ENCODE results near the gene PSPH.
"Not testable (repeated sequence)": the region's sequence is repeated elsewhere in the genome, so short reads cannot be mapped to it uniquely, and the experiment has no call there.

GRCh38 chr7:56066376-56066775 lies 15.1 kb upstream of the PSPH start:
- not testable (repeated sequence) for TF ChIP-seq CTCF (optimal IDR thresholded peaks at IDR 0.05 in 1 of 3, IDR thresholded peaks at IDR 0.05 in 1 of 3, conservative IDR thresholded peaks at IDR 0.05 in 1 of 3; ENCODE audit: extremely low read depth in 1 of 3, insufficient read depth in 2 of 3, low read length in 3 of 3); EZH2 (IDR thresholded peaks at IDR 0.05; ENCODE audit: low read length)

All from keratinocyte (primary cell).